HG02571 (cell line): ENCODE measurements around the gene TUBA8.
"Not testable (repeated sequence)": the region's sequence is repeated elsewhere in the genome, so short reads cannot be mapped to it uniquely, and the experiment has no call there.

Experiments
- ATAC-seq: cut with Tn5 transposase; IDR thresholded peaks from one replicate; pipeline ENCODE4 v1.9.1; 2021; ENCODE audit warnings: mild to moderate bottlenecking, moderate library complexity; ENCODE audit not compliant: unreplicated experiment

Gene TUBA8

DNA sequence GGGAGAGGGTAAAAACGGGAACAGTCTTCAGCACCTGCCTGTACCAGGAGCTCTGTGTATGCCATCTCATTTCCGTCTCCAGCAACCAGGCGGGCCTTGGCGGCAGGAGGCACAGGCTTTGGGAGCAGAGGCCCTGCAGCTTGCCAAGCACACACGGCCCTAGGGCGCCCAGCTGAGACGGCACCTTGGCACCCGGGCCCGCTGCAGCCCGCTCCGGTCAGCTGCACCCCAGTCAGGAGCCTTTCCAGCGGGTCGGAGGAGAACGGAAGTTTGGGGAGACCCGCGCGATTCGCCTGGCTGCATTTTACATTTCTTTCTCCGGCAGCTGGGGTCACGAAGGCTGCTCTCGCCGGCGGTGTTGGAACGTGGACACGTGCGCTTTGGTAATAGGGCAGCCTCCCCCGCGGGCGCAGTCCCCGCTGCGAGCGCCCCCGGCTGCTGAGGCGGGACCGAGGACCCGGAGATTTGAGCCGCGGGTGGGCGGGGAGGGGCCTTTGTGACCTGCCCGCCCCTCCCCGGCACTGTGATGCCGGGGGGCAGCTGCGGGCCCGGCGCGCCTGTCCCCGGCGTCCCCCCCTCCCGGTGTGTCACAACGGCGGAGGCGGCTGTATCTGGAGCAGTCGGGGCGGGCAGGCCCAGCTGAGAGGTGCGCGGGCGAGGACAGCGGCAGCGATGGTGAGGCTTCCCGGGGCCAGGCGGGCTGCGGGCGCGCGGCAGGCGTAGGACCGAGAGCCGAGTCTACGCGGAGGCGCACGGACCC, at the start of gene TUBA8:
TSS of gene TUBA8 (plus strand) at position 616 of the 760 bp plus-strand sequence. CDS start at position 673, 57 bp downstream.
- ATAC-seq = no peak

DNA sequence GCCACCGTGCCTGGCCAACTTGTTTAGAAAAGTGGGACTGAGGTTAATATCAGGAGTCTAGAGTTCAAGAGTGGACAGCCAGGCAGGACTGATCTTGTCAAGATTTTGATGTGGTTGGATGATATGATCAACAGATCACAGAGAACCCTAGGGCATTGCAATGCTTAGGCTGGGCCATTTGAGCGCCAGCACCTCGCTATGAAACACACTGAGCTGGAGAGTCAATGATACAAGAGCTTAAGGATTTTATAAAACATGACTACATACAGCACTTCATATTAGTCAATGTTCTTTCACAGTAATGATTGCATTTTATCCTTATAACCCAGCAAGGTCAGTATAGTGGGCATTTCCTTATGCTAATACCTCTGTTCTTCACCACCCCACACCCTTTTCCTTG, 48.2 kb upstream of the TUBA8 start:
- ATAC-seq = no peak

DNA sequence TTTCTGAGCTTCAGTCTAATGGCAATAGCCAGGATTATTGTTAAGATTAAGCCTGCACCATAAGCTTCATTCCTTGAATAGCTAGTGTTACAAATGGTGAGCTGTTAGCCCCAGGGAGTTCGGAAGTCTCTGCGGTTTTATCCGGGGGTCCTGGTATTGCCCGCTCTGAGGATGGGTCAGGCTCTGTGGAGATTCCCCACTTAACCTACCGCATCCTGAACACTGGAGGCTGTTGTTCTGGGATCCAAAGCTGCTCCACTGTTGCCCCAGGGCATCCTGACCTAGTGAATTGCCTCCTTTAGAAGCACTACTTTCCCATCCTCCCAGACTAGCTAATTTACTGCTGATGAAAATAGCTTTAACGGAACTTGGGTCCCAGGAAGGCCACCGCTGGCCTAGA, 47.3 kb upstream of the TUBA8 start:
- no peak for ATAC-seq

DNA sequence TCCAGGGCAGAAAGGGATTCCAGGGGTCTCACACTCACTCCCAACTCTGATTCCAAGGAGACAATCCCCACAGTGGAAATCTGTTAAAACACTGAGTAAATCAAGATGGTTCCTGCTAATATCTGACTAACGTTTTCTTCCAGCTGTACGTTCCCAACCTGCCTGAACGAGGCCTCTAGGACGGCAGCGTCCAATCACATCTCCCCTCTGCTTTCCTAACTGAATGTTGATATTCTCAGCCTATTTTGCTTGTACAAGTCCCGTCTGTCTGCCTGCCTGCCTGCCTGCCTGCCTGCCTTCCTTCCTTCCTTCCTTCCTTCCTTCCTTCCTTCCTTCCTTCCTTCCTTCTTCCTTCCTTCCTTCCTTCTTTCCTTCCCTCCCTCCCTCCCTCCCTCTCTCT, 46.9 kb upstream of the TUBA8 start:
- ATAC-seq = not testable (repeated sequence)

DNA sequence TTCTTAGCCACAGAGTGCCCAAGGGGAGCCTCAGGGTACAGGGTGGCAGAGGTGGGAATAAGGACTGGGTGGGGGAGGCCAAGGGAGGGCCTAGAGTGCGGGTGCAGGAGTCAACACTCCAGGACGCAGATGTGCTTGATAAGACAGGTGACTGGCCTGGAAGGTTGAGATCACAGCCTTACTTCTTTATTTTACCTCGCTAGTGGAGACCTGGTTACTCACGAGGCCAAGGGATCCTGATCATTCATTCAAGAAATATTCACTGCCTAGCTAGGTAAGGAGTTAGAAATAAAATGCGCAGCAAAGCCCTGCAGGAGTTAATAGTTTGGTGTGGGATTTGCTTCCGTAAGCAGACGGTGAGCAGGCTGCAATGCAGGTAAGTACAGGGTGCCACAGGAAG, 46.0 kb upstream of the TUBA8 start:
- ATAC-seq = no peak

DNA sequence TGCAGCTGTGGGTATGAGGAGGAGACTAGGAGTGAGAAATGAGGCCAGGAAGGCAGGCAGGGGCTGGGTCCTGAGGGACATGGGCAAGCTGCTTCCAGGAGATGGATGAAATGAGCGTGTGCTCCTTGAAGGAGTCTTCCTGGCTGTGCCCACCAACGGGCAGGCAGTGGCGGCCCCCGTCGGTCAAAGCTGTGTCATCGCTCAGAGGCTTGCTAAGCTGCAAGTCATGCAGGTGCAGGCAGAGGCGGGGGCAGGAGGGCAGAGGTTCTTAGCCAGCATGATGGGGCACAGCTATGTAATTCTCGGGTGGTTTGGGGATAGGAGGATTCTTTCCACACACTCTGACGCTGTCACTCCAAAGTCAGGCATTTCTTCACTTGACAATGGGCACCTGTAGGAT, 45.4 kb upstream of the TUBA8 start:
- no peak for ATAC-seq

DNA sequence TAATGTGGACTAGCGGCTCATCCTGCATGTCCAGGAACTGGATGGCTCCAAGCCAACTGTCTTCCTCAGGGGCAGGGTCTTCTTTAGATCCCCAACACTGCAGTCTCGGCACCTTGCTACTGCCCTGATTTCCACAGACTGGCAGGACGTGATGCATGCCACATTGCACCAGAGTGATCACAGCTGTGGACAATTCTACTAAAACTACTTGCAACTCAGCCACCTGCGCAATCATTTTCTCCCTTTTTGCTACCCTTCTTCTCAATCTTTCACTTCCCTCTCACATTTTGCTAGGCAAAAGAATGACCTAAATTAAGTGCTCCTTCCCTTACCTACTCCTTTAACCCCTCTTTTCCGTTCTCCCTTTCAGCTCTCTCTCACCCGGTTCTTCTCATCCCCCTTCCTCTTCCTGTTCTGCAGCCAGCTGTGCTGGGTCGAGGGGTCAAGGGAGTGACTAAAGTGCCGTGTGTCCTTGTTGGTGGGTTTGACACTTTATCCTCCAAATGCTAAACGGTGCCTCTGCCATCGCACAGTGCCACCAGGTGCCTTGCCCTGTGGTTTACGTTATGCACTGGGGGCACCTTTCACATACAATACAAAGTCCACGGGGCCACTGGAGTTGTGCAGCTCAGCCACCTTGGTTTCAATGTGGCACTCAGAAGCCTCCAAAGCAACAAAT, 44.3 kb upstream of the TUBA8 start:
- ATAC-seq = no peak

DNA sequence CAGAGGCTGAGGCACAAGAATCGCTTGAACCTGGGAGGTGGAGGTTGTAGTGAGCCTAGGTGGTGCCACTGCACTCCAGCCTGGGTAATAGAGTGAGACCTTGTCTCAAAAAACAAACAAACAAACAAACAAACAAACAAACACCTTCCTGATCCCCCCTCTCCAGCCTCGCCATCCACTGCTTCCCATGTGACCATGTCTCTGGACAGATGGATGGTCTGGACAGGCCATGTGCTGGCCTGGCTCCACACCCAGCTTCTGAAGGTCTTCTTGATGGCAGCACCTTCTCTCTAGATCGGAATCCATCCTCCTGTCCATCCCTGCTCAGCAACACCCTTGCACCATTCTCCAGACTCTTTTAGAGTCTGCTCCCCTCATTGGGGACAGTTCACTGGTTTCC, 43.5 kb upstream of the TUBA8 start:
- no peak for ATAC-seq

DNA sequence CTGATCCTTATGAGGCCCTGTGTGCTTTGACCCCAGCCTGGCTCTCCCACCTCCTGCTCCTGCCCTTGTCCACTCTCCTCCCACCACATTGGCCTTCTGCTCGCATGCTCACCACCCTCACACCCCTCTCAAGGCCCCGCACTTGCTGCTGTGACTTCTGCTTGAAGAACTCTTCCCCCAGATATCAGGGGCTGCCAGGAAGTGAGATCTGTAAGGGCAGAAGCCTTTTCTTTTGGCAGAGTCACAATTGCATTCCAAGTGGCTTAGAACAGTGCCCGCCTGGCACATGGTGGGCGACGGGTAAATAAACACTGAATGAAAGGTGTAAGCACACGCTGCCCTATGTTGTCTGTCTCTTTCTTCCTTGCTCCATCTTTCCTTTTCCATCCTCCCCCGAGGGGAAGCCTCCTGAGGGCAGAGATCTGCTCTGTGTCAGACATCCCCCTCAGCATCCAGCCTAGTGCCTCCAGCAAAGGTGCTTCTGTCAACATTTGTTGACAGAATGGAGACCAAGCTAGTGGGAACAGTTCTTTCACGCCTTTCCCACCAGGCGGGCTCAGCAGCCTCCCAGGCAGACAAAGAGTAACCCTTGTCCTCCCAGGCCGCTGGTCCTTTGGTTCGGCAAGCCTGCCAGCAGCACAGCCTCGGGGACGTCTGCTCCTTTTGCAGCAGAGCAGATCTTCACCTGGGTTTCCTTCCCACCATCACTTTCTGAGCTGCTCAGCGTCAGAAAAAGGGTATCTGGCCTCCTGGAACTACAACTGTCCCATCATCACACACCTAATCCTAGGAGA, 42.9 kb upstream of the TUBA8 start:
- no peak for ATAC-seq

DNA sequence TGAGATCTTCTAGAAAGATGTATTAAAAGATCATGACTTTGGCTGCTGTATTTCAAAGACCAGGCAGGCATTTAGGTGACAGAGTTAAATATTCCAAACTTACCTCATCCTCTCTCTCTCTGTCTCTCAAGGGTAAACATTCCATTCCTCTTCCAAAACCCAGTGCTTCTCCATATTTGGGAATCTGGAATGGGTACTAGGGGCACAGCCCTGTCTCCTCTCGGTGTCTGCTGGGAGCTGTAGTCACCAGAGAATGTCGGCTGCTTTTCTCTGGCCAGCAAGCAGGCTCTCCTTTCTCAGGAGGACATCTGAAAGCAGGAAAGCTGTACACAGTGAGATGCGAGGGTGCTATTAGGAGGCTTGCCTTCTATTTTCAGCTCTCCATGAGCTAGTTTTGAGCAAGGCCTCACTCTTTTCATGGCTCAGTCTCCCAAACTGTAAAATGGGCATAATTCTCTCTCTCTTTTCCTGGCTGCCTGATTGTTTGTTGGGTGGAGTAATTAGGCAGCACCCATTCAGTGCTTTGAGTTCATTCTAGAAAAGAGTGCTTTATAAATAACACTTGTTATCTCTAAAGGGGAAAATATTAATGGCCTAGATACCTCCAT, 42.1 kb upstream of the TUBA8 start:
- no peak for ATAC-seq

DNA sequence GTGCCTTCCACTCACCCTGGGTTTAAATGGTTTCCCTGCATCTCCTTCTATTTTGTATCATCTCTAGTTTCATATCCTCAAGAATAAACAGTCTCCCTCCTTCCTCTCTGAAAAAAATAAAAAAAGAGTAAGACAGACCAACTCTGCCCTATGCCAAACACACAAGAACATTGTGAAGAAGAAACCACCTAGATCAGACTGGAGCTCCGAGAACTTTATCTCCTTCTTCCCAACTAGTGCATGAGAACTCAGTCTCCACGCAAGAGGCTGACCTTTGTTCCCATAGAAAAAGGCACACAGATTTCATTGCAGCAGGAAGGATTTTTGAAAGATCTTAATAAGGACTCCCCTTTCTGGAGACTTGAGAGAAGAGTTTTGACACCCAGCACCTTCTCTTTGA, 41.6 kb upstream of the TUBA8 start:
- ATAC-seq = no peak

DNA sequence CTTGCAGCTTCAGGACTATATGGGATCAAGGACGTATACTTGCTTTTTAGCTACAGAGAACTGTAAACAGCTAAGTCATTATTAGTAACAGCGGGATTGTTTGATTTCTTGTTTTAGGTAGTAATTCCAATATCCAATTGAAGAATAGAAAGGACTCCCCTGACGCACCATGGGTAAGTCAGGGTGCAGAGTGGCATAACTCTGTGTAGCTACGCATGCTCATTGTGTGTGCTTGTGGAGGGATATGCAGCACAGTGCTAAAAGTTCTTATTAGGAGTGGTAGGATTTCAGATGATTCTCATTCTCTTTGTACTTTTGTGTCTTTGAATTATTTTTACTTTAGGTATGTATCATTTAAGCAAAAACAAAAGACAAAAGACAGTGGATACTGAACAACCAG, 40.6 kb upstream of the TUBA8 start:
- no peak for ATAC-seq

DNA sequence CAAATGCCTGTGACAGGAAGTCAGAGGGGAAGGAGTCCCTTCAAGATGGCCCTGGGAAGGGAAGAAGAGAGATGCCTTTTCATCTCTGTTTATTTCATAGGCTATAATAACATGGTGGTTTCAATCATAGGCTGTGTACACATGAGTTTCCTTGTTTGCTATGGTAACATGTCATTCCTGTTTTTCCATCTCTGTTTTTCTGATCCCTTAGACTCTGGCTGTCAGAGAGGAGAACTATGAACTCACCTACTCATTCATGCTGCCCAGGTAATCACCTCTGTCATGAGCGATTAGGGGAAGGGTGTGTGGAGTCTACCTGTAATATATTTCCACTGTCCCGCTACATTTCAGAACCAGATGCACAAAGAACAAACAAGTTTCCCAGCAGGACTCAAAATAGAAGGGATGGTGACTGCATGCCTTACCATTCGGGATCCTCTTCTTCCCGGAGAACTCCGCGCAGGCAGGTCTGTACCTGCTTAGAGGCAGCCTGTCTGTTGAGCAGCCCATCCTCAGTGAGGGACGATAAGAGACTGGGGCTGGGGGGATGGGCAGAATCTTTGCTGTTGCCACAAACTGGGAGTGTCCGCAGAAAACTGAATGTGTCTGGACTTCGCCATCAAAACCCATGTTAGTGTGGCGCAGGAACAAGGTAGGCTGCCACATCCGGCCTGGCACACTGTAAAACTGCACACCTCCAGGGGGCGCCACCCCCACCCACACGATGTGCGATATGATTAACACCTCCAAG, 39.9 kb upstream of the TUBA8 start:
- ATAC-seq = no peak

DNA sequence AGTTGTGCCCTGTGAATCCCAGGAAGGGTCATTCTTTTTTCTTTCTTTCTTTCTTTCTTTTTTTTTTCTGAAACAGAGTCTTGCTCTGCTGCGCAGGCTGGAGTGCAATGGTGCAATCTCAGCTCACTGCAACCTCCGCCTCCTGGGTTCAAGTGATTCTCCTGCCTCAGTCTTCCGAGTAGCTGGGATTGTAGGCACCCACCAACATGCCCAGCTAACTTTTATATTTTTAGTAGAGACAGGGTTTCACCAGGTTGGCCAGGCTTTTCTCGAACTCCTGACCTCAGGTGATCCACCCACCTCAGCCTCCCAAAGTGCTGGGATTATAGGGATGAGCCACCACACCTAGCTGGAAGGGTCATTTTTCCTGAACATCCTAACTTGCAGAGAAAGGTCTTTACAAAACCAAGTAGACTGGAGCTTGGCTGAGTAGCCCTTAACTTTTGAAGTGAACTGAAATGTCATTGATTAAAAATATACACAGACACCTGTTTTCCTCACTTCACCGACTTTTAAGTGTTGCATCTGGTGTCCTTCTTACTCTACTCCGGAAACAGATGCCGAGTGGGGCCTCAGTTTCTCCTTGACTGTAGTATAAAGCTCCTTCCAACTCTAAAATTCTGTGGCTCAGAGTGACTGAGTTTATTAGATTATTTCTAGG, 39.2 kb upstream of the TUBA8 start:
- ATAC-seq = not testable (repeated sequence)

DNA sequence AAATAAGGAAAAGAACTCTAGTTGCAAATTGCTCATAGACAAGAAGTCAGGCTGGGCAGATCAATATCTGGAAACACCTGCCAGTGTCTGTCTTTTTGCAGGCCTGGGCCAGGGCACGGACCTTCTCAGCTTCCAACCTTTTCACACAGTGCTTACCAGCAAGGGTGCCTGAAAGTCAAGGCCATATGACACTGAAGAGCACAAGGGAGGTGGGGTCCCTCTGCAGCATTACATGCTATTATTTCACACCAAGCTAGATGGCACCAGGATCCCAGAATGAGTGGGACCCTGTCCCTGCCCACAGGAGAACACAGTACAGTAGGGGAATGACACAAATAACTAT, 38.7 kb upstream of the TUBA8 start:
- ATAC-seq = no peak

DNA sequence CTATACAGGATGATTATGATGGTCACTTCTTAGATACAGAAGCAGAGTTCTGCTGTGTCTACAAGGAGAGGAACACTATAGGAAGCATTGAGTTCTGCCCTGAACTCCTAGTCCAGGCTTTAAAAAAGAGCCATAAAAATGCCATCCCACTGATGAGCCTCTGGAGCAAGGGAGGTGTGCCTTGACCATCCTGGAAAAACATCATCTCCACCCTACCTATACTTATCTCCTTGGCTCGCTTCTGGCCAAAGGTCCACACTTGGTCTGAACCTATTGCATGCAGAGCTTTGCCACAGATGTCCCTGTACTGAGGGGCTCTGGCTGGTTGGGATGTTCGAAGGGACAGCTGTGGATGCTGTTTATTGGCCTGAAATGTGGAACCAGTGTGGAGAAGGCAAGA, 37.1 kb upstream of the TUBA8 start:
- no peak for ATAC-seq

DNA sequence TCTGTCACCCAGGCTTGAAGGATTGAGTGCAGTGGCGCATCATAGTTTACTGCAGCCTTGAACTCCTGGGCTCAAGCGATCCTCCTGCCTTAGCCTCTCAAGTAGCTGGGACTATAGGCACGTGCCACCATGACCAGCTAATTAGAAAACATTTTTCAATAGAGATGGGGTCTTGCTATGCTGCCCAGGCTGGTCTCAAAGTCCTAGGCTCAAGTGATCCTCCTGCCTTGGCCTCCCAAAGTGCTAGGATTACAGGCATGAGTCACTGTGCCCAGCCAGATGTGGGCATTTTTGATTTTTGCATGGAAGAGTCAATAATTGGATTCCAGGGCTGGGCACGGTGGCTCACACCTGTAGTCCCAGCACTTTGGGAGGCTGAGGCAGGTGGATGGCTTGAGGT, 36.7 kb upstream of the TUBA8 start:
- not testable (repeated sequence) for ATAC-seq

DNA sequence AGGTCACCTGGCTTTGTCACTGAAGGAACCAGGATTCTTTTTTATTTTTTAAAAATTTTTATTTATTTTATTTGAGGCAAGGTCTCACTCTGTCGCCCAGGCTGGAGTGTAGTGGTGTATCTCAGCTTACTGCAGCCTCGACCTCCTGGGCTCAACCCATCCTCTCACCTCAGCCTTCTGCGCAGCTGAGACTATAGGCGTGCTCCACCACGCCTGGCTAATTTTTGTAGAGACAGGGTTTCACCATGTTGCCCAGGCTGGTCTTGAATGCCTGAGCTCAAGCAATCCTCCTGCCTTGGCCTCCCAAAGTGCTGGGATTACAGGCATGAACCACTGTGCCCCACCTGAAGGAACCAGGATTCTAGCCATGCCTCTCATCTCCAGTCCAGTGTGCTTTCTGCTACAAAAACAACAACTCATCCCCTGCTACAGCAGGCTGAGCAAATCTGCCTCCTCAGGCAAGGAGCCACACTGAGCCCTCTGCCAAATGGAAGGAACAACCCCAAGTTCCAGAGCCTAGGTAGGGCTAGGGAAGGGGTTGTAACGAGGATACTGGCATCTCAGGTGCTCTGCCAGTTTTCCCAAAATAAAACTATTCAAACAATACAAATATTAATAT, 35.4 kb upstream of the TUBA8 start:
- ATAC-seq = no peak

DNA sequence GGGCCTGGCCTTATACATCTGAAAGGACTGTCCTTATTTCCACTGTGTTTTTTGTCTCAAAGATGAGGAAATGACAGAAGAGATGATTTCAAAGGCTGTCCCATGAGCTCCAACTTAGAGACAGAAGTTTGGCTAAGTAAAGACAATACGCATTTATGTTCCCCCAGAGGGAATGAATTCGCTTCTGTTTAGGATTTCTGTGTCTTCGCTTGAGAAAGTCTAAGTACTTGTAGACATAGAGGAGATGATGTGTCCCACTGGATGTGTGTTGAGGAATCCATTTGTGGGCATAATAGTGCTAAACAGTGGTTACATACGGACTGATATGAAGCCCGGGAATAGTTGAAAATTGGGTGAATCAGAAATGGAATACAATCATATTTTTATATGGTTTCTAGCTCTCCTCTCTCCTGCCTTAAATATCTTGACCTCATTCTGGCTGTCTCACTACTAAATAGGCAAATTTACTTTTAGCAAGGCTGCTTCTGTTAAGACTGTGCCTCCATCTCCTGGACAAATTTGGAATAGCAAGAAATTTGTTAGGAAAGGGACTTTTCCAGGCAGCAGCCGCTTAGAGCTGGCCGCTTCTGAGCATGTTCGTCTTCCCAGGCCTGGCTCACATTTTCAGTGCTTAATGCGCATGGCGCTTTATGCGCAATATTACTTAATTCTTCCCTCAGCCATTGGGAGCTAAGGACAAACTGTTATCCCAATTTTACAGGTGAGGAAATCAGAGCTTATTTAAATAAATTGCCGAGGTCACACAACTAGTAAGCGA, 34.7 kb upstream of the TUBA8 start:
- ATAC-seq = no peak
